NCI-H526 (cell line): ENCODE results near the gene JPH2.
A peak's percentile ranks its signal among the peaks of the same experiment; 100 is the strongest.

Source experiments
- DNase-seq, 2 experiments: peaks; one replicate each; lab custom pipeline; 2025; lab: John Stamatoyannopoulos, UW

The JPH2 gene

GRCh38 chr20:44187772-44188709, 1.1 kb upstream of the JPH2 start:
- no peak for DNase-seq

DNA sequence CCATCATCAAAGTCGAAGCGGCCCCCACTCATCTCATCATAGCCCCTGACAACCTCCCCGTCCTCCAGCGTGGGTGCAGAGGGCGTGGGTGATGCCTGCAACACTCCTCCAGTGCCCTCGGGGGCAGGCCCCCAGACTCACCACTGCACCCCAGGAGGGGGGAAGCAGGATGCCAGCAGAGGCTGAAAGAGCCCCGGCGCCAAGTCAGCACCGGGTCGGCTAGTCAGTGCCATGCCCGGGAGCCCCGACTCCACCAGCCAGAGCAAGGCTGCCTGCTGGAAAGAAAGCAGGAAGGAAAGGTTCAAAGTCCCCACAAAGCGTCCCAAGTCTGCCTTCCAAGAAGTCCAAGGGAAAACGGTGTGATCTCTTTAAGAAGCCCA, 324 bp downstream of the JPH2 start:
- peak in 1 of 2 experiments; percentile 22 for DNase-seq

GRCh38 chr20:44186201-44186600, 787 bp downstream of the JPH2 start:
- DNase-seq, result no peak

GRCh38 chr20:44185574-44185973, 1.4 kb downstream of the JPH2 start:
- DNase-seq, result no peak

- DNase-seq, result peak; percentile 69 to 91
Observed at GRCh38 chr20:44183282-44183681, 3.7 kb downstream of the JPH2 start.

DNA sequence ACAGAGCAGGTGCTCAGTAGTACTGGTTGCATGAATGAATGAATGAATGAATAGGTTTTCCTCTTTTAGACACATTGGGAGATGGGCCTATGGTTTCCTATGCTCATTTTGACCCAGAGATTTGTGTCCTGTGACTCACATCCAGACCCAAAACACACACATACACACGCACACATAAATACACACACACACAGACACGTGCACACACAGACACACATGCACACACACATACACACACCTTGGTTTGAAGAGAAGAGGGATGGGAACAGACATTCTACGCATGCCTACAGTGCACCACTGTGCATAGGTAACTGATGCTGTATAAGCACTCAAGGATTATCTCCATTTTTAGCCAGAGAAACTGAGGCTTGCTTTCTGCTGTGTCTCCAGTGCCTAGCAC, 4.1 kb downstream of the JPH2 start:
- no peak for DNase-seq

DNA sequence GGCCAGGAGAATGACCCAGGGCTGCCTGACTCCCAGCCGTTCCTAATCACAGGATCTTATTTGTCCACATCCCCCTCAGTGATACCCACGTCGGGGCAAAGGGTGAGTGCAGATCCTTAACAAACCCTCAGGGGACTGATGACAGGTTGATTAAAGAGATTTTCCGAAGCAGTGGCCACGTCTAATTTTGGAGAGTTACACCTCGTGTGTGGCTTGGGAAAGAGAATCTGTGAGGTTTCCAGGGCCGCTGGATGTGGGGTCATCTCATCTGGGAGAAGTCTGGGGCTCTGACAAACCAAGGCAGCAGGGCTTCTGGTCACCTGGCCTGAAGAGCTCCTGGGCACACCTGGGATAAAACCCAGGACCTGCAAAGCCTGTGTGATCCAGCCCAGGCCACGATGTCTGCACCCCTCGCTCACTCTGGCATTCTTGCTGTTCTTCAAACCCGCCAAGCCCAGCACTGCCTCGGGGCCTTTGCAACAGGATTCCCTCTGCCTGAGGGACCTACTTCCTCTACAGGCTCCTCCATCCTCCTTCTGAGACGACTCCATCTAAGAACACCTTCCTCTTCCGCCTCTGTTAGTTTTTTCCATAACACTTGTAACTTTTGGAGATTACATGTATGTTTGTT, 4.7 kb downstream of the JPH2 start:
- DNase-seq, result no peak

- no peak for DNase-seq
Observed at GRCh38 chr20:44181611-44182010, 5.4 kb downstream of the JPH2 start.

DNA sequence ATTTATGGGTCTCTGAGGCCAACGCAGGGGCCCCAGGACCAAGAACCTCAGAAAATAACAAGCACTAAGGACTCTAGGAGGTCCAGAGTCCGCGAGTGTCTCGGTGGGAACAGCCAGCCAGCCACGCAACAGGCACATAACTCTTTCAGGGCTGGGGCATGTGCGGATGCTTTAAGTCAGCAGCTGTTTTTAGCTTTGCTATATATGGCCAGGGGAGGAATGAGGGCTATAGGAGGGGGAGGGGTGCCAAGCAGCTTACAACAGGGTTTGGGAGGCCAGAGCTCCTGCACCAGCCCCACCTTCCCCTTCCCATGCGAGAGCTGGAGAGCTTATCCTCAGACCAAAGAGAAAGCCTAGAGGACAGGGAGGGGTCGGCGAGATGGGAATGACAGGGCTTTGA, 6.2 kb downstream of the JPH2 start:
- DNase-seq, result no peak

- DNase-seq, result no peak
Observed at GRCh38 chr20:44176833-44177534, 10.0 kb downstream of the JPH2 start.

GRCh38 chr20:44174996-44175765, 11.8 kb downstream of the JPH2 start:
- no peak for DNase-seq

DNA sequence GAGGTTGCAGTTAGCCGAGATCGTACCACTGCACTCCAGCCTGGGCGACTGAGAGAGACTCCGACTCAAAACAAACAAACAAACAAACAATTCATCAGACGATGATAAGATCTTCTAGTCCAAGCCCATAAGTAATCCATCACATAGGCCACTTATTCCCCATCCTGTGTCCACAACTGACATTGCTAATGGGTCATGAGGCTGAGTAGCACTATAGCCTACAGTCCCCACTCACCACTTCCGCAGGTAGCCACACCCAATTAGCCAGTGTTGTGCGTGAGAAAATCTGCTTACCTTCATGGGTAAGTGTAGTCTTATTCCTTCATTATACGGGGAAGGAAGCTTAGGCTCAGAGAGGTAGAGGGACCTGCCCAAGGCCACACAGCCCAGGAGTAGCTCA, 13.1 kb downstream of the JPH2 start:
- no peak for DNase-seq

GRCh38 chr20:44173116-44173515, 13.9 kb downstream of the JPH2 start:
- no peak for DNase-seq

- DNase-seq, result no peak
Observed at GRCh38 chr20:44172572-44172950, 14.4 kb downstream of the JPH2 start.

DNA sequence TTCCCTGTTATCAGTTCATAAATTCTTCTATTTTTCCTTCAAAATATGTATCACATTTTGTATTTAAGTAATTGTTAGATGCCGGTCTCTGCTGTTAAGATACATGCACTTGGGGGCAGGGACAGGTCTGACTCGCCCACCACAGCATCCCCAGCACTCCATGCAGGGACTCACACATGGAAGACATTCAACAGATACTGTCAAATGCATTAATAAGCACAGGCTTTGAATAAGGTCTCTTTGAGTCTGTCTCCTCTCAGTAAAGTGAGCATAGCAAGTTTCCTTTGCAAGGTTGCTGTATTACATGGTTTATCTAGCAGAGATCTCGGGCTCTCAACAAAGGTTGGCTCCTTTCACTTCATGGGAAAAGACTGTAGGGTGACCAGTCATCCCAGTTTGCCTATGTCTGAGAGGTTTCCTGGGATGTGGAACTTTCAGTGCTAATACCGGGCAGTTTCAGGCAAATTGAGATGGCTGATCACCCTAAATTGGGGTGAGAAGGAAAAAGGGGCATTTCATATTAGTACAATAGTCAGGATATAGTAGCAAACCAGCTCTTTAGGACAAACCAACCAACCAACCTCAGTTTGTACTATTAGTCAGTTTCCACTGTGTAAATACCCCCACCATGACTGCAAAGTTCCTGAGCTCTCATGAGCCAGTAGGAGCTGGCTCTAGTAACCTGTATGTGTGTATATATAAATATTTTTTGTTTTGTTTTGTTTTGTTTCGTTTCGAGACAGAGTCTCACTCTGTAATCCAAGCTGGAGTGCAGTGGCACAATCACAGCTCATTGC, 15.0 kb downstream of the JPH2 start:
- DNase-seq, result no peak

DNA sequence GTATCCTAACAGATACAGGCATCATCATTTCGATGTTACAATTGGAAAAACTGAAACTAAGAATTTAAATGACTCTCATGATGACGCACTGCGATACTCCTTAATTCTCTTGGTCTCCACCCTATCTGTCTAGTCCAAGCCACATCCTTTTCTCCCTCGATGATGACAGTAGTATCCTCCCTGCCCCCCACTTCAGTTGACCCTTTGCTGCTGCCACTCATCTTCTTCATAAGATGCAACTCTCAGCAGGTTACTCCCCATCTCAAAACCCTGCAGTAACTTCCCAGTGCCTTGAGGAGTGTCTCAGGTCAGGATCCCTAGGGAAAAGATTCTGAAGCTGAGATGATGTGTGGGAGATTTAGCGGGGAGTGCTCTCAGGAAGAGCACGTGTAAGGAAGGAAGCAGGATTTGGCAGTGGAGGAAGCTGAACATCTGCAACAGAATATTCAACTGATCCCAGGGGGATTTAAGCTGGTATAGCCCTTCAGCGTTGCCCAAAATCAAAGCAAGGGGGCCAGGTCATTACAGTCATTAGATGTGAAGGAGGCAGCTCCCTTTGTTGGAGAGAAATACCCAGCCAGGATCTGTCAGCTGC, 16.1 kb downstream of the JPH2 start:
- no peak for DNase-seq

GRCh38 chr20:44167736-44168135, 19.3 kb downstream of the JPH2 start:
- DNase-seq, result no peak

- no peak for DNase-seq
Observed at GRCh38 chr20:44166477-44166876, 20.5 kb downstream of the JPH2 start.

DNA sequence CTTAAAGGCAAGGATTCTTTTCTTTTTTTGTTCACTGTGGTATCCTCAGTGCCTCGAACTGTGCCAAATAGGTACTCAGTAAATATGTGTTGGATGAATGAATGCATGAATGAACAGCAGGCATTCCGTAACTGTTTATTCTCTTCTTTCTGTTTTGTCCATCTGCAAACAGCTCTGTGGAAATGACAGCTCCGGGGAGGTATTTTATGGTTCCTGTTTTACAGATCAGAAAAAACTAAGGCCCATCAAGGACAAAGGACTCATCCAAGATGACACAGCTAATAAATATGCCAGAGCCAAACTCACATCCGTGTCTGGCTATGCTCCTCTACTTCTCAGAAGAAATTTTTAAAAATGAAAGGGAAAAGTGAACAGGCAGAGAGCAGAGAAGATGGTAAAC, 21.0 kb downstream of the JPH2 start:
- DNase-seq, result no peak

DNA sequence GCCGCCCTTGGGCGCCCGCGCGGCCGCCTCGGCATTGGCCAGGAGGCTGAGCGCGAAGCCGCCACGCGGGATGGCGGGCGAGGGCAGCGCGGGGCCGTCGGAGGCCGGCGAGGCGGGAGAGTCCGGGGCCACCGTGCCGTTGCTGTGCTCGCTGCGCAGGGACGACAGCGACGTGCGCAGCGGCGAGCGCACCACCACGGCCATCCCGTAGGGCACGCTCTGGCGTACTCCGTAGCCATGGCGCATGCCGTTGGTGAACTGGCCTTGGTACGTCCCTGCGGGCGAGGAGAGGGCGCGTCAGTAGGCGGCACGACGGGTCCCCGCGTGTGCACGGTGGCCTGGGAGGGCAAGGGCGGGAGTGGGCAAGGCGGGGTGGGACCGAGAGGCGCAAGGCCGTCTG, 26.9 kb downstream of the JPH2 start:
- DNase-seq, result no peak

DNA sequence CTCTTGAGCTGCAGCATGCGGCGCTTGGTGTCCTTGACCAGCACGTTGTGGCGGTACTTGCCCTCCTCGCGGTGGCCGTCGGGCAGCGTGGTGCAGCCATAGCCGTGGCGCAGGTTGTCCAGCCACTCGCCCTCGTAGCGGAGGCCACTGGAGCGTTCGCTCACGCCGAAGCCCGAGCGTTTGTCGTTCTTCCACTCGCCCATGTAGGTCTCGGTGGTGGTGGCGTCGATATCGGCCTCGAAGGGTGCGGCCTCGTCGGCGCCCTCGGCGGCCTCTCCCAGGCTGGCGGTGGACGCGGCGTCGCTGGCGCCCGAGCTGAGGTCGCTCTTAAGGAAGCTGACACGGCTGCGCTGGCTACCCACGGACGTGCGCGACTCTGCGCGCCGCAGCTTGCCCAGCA, 27.3 kb downstream of the JPH2 start:
- DNase-seq, result no peak
